Spleen (tissue), 11 donors: ENCODE measurements around the gene FLYWCH1. TPM values are rescaled to one million over a fixed set of nuclear protein-coding genes. Genes with fewer than 3 reads are reported as not detected.
A peak's percentile ranks its signal among the peaks of the same experiment; 100 is the strongest.

Experiments used
- DNase-seq: peaks from one replicate; pipeline ENCODE4 v3.0.0-alpha.2; 2020
- H3K27ac ChIP-seq, 8 donors: fragments of 200-600 bp; sonication (generic) in 7 of 8; 1 replicate in 4 of 8; 2 replicates in 4 of 8; pipeline versions ENCODE4 v1.5.0 to v1.8.0; 2016 to 2021; ENCODE audit warnings: inconsistent platforms in 4 of 8, mild to moderate bottlenecking in 4 of 8, moderate library complexity in 1 of 8
- H3K27me3 ChIP-seq, 7 donors: fragments of 200-600 bp; sonication (generic) in 6 of 7; replicated peaks in 1 of 7; 1 replicate in 4 of 7; 2 replicates in 3 of 7; pipeline versions ENCODE4 v1.5.0 to v1.8.0; 2016 to 2021; ENCODE audit warnings: inconsistent platforms in 3 of 7, mild to moderate bottlenecking in 1 of 7
- H3K36me3 ChIP-seq, 6 donors: fragments of 200-600 bp; sonication (generic) in 5 of 6; 1 replicate in 4 of 6; 2 replicates in 2 of 6; pipeline versions ENCODE4 v1.5.0 to v1.8.0; 2016 to 2021; ENCODE audit warnings: inconsistent platforms in 2 of 6
- H3K4me1 ChIP-seq, 6 donors: fragments of 200-600 bp; sonication (generic) in 5 of 6; 1 replicate in 3 of 6; 2 replicates in 3 of 6; pipeline versions ENCODE4 v1.5.0 to v1.8.0; 2016 to 2021; ENCODE audit warnings: inconsistent platforms in 3 of 6
- H3K4me3 ChIP-seq, 8 donors: fragments of 200-600 bp; sonication (generic) in 7 of 8; 1 replicate in 4 of 8; 2 replicates in 4 of 8; pipeline versions ENCODE4 v1.5.0 to v1.8.0; 2016 to 2021; ENCODE audit warnings: inconsistent platforms in 4 of 8, mild to moderate bottlenecking in 4 of 8, moderate library complexity in 2 of 8
- H3K9me3 ChIP-seq, 8 donors: fragments of 200-600 bp; sonication (generic) in 7 of 8; 1 replicate in 4 of 8; 2 replicates in 4 of 8; pipeline versions ENCODE4 v1.5.0 to v1.8.0; 2016 to 2021; ENCODE audit warnings: inconsistent platforms in 4 of 8
- POLR2A ChIP-seq, 3 donors: fragments of 450-650 bp; IDR thresholded peaks; one replicate each; pipeline ENCODE4 v1.5.1; 2017; ENCODE audit warnings: antibody characterized with exemption in 3 of 3, mild to moderate bottlenecking in 1 of 3
- POLR2AphosphoS5 ChIP-seq, 3 donors: sonication (generic); formaldehyde crosslinking; IDR thresholded peaks; one replicate each; pipeline ENCODE4 v1.5.1; 2017; ENCODE audit warnings: antibody characterized with exemption in 3 of 3
- WGBS, 5 donors: extraction: QIAGEN DNeasy Blood & Tissue Kit in 3 of 5; methylation state at CpG; one replicate each; pipeline versions ENCODE4 v1.1.5 to v1.1.7; 2013 to 2018; 5-methylcytosine and 5-hydroxymethylcytosine counted together
- intact Hi-C: fragments of 100-400 bp; cut with DNase I; formaldehyde crosslinking; loops from one replicate; pipeline ENCODE4 v1.15.0; 2023; ENCODE audit warnings: low total_unique reads
- polyA plus RNA-seq, 3 donors: library from polyadenylated mRNA; stranded (reverse); fragments of 200-250 nt; gene quantifications; one replicate each; pipeline ENCODE4 v1.2.1, GENCODE V29; 2013
- total RNA-seq, 7 donors: library from RNA; depleted of rRNA in 3 of 7; stranded (reverse); fragments of >200 nt in 3 of 7; fragmentation: NEBNext Ultra II Directional in 4 of 7; extraction: Animal tissue kit (Norgen Biotek cat#: 25700) in 4 of 7; gene quantifications; one replicate each; pipeline versions ENCODE4 v1.1.0 to v1.2.1, GENCODE V29; 2016 to 2021
- TF ChIP-seq, protein P1 (sequence below), 11 experiments: fragments of 200-600 bp in 7 of 11; fragments of 450-650 bp in 4 of 11; sonication (generic) in 4 of 11; IDR thresholded peaks in 8 of 11; conservative IDR thresholded peaks in 3 of 11; 1 replicate in 7 of 11; 2 replicates in 4 of 11; pipeline versions ENCODE4 v1.4.0 to v1.8.0; 2016 to 2021; ENCODE audit warnings: antibody characterized with exemption in 11 of 11, inconsistent platforms in 4 of 11, mild to moderate bottlenecking in 1 of 11
- donor health status: healthy with polysubstance abuse.
- donor health status: DM: no; HTN: no; CAD: no; lungs with moderate emphysema.
- donor health status: DM: no; HTN: no; CAD: no.
- donor health status: Bipolar disorder and iron deficiency.
- donor health status: healthy.
- donor health status: DM: no; HTN: no; CAD: no.
- donor health status: DM: yes; HTN: yes; CAD: no.

FLYWCH1 gene
- total and polyA plus RNA-seq, 10 donors, result 14.0 to 79.3 (median 53.1) TPM

DNA sequence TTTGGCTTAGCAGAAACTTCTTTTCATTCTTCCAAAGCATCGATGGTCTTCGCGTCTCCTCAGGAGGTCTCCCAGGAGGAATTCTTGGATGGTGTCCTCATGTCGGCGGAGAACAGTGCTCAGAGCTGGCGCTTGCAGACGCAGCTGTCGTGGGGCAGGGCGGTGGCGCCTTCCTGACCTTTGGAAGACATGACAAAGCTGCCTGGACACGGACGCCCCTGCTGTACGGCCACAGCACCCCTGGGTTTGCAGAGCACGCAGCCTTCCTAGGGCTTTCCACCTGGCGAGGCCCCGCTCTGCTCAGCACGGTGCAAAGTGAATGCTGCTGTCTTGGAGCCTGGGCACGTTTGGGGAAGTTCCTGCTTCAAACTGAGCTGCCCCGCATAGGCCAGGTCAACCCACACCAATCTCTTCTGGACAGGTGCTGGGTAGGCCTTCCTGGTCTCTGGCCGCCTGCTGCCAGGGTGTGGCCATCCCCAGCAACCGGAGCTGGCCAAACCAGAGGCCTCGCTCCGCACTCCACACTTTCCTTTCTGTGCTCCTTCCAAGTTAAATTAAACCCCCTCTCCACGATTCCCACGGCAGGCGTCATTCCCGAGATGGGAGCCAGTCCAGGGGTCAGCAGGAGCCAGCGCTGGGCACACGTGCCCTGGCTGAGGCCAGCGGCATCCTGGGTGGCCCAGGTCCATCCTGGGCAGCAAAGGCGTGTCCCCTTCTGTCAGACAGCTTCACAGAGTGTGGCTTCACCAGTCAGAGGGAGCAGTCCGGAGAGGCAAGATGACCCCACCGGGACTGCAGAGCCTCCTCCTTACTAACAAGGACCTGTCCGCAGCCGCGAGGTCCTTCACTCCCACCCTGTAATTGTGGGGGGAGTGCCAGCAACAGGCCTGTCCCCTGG, 37.3 kb downstream of the FLYWCH1 start:
- TF ChIP-seq, protein P1, sequence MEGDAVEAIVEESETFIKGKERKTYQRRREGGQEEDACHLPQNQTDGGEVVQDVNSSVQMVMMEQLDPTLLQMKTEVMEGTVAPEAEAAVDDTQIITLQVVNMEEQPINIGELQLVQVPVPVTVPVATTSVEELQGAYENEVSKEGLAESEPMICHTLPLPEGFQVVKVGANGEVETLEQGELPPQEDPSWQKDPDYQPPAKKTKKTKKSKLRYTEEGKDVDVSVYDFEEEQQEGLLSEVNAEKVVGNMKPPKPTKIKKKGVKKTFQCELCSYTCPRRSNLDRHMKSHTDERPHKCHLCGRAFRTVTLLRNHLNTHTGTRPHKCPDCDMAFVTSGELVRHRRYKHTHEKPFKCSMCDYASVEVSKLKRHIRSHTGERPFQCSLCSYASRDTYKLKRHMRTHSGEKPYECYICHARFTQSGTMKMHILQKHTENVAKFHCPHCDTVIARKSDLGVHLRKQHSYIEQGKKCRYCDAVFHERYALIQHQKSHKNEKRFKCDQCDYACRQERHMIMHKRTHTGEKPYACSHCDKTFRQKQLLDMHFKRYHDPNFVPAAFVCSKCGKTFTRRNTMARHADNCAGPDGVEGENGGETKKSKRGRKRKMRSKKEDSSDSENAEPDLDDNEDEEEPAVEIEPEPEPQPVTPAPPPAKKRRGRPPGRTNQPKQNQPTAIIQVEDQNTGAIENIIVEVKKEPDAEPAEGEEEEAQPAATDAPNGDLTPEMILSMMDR (IDR thresholded peaks at IDR 0.05 in 8 of 11, conservative IDR thresholded peaks at IDR 0.05 in 3 of 11), result no peak
- TF ChIP-seq POLR2AphosphoS5 (IDR thresholded peaks at IDR 0.05), result peak in 1 of 3 donors; percentile 29
- Histone ChIP-seq H3K27me3 (peaks cover 0 to 7% (median 0%) of the 10 kb centered on the region in 7 donors), H3K27ac (no peak overlapping the region), H3K9me3 (no peaks in the 10 kb centered on the region), H3K36me3 (peaks cover 0 to 41% (median 15%) of the 10 kb centered on the region in 6 donors), H3K4me3 (no peak overlapping the region), H3K4me1 (no peaks in the 10 kb centered on the region)
- intact Hi-C loops, result no loop called here
- no peak for DNase-seq
- WGBS, 5 donors, result 85 to 93% (median 90%) methylated on average over 30 to 36 of the region's 36 CpGs

DNA sequence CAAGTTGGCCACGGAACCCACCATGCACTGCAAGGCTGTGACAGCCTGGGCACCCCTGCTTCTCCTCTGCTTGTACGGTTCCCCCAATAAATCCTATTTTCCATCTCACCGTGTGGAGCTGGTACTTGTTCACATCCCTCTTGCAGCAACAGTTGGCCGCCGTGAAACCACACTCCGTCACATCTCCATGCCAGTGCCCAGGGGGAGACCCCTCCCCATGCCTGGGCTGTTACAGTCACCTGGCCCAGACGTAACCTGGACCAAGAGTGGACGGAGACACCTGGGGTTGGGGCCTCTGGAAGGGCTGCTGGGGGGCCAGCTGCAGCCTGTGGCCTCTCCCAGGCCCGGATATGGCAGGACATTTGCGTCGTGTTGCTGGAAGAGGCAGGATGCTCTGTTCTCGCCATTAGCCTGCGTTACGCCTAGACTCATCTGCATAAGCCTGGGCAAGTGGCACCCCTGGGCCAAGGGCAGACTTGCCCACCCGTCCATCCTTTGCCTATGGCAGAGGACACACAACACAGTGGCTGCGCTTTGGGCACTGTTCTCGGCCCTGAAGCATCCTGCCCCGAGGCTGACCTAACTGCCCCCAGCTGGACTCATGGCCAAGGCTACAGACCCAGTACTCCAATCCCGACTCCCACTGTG, 38.1 kb downstream of the FLYWCH1 start:
- H3K4me3 ChIP-seq, result no peak overlapping the region
- H3K36me3 ChIP-seq, result peaks cover 0 to 34% (median 15%) of the 10 kb centered on the region in 6 donors
- 88 to 92% (median 89%) methylated on average over 12 to 19 of the region's 19 CpGs for WGBS, 5 donors
- H3K27ac ChIP-seq, result no peak overlapping the region
- TF ChIP-seq POLR2AphosphoS5 (IDR thresholded peaks at IDR 0.05), result peak in 1 of 3 donors; percentile 4
- TF ChIP-seq, protein P1 (IDR thresholded peaks at IDR 0.05 in 8 of 11, conservative IDR thresholded peaks at IDR 0.05 in 3 of 11), result no peak
- no peaks in the 10 kb centered on the region for H3K9me3 ChIP-seq
- intact Hi-C loops, result no loop called here
- peaks cover 0 to 3% (median 0%) of the 10 kb centered on the region in 6 donors for H3K4me1 ChIP-seq
- peaks cover 0 to 15% (median 4%) of the 10 kb centered on the region in 7 donors for H3K27me3 ChIP-seq
- no peak for DNase-seq

DNA sequence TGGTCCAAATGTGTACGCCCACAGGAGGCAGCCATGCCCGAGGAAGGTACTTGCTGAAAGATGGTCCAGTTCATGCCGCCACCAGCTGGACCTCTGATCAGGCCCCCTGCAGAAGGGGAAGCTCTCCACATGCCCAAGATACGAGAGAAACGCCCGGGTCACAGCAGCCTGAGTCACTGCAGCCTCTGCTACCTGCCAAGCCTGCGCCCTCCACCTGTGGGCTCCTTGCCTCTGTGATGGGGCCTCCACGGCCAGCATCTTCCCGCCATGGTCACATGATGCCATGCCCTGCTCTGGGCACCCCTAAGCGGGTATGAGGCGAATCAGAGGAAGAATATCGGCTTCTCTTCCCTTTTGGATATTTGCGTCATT, 38.6 kb downstream of the FLYWCH1 start:
- Histone ChIP-seq H3K4me1 (peaks cover 0 to 8% (median 0%) of the 10 kb centered on the region in 6 donors), H3K27ac (no peak overlapping the region), H3K9me3 (no peaks in the 10 kb centered on the region), H3K27me3 (peaks cover 0 to 20% (median 9%) of the 10 kb centered on the region in 7 donors), H3K4me3 (no peak overlapping the region), H3K36me3 (peaks cover 0 to 32% (median 15%) of the 10 kb centered on the region in 6 donors)
- TF ChIP-seq, protein P1 (IDR thresholded peaks at IDR 0.05 in 8 of 11, conservative IDR thresholded peaks at IDR 0.05 in 3 of 11), result no peak
- TF ChIP-seq POLR2A (IDR thresholded peaks at IDR 0.05), result no peak
- no peak for TF ChIP-seq POLR2AphosphoS5 (IDR thresholded peaks at IDR 0.05)
- 89 to 96% (median 94%) methylated on average over 6 to 13 of the region's 13 CpGs for WGBS, 5 donors
- intact Hi-C loops, result no loop called here
- DNase-seq, result no peak

DNA sequence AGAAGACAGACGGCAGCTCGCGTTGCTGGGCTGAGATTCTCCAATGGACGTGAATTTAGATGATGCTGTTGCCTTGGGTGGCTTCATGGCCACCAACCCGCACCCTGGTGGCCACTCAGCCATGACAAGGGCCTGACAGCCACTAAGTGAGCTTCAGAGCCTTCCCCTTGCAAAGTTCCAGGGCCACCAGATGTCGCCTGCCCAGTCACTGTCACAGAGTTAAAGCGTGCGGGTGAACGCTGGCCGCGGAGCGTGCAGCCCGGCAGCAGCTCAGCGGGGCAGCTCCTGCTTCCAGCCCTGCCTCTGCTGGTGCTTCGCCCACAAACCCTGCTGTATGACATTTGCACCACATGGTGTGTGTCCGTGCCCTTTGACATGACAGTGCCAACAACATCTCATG, 39.0 kb downstream of the FLYWCH1 start:
- Histone ChIP-seq H3K27ac (no peak overlapping the region), H3K4me1 (peaks cover 0 to 12% (median 0%) of the 10 kb centered on the region in 6 donors), H3K36me3 (peaks cover 0 to 32% (median 15%) of the 10 kb centered on the region in 6 donors), H3K27me3 (peaks cover 0 to 24% (median 14%) of the 10 kb centered on the region in 7 donors), H3K9me3 (no peaks in the 10 kb centered on the region), H3K4me3 (no peak overlapping the region)
- TF ChIP-seq POLR2A (IDR thresholded peaks at IDR 0.05) (no peak), POLR2AphosphoS5 (IDR thresholded peaks at IDR 0.05) (no peak)
- TF ChIP-seq, protein P1 (IDR thresholded peaks at IDR 0.05 in 8 of 11, conservative IDR thresholded peaks at IDR 0.05 in 3 of 11), result no peak
- intact Hi-C loops, result no loop called here
- WGBS, 5 donors, result 80 to 91% (median 85%) methylated on average over 16 of the region's 16 CpGs
- no peak for DNase-seq
